PC-9 (cell line): Measurements from ENCODE around the gene TNNI3K. TPM values are rescaled to one million over a fixed set of nuclear protein-coding genes. Genes with fewer than 3 reads are reported as not detected.

Source experiments
- BruUV-seq: library from RNA; stranded (reverse); fragments of 400-500 nt; replicated peaks from 2 replicates; lab custom pipeline; 2021; lab: Mats Ljungman, UMichigan
- CTCF ChIA-PET: fragments of 300-600 bp; sonication (Branson Sonifier 250); formaldehyde crosslinking; loops from one replicate; lab custom pipeline; 2022; ENCODE audit warnings: antibody characterized with exemption; lab: Charles Lee
- POLR2A ChIA-PET: fragments of 300-600 bp; sonication (Branson Sonifier 250); formaldehyde crosslinking; loops from one replicate; lab custom pipeline; 2022; ENCODE audit warnings: antibody characterized with exemption; ENCODE audit not compliant: unreplicated experiment; lab: Charles Lee
- DNase-seq, 2 experiments: peaks; one replicate each; pipeline versions ENCODE4 v3.0.0 to v3.0.0-alpha.2; 2015 to 2022; ENCODE audit warnings: mixed read lengths in 1 of 2
- H2AFZ ChIP-seq: fragments of 200-600 bp; sonication (generic); 2 replicates; pipeline ENCODE4 v1.8.1; 2017; ENCODE audit warnings: antibody characterized with exemption
- H3F3A ChIP-seq: fragments of 200-600 bp; sonication (generic); 2 replicates; pipeline ENCODE4 v1.8.1; 2017; ENCODE audit warnings: antibody characterized with exemption, mild to moderate bottlenecking, low read depth; ENCODE audit not compliant: insufficient read depth
- H3K27ac ChIP-seq: fragments of 200-600 bp; sonication (generic); 2 replicates; pipeline ENCODE4 v1.6.1; 2016; ENCODE audit warnings: mixed run types
- H3K27me3 ChIP-seq: fragments of 200-600 bp; sonication (generic); 2 replicates; pipeline ENCODE4 v1.6.1; 2016; ENCODE audit warnings: low read depth, mixed run types; ENCODE audit not compliant: insufficient read depth
- H3K36me3 ChIP-seq: fragments of 200-600 bp; sonication (generic); 2 replicates; pipeline ENCODE4 v1.6.1; 2016; ENCODE audit warnings: low read depth, mixed run types
- H3K4me1 ChIP-seq: fragments of 200-600 bp; sonication (generic); replicated peaks from 2 replicates; pipeline ENCODE4 v1.6.1; 2016; ENCODE audit warnings: mixed run types; ENCODE audit not compliant: insufficient read depth
- H3K4me2 ChIP-seq: fragments of 200-600 bp; sonication (generic); 2 replicates; pipeline ENCODE4 v1.6.1; 2017; ENCODE audit warnings: mixed run types
- H3K4me3 ChIP-seq: fragments of 200-600 bp; sonication (generic); 2 replicates; pipeline ENCODE4 v1.6.1; 2016; ENCODE audit warnings: mixed run types
- H3K79me2 ChIP-seq: fragments of 200-600 bp; sonication (generic); 2 replicates; pipeline ENCODE4 v1.6.1; 2017; ENCODE audit warnings: low read depth, mixed run types
- H3K9me2 ChIP-seq: fragments of 200-600 bp; sonication (generic); 2 replicates; pipeline ENCODE4 v1.8.1; 2017; ENCODE audit warnings: mild to moderate bottlenecking; ENCODE audit not compliant: insufficient read depth
- H3K9me3 ChIP-seq: fragments of 200-600 bp; sonication (generic); 2 replicates; pipeline ENCODE4 v1.8.1; 2016; ENCODE audit warnings: low read depth; ENCODE audit not compliant: insufficient read depth
- H4K20me1 ChIP-seq: fragments of 200-600 bp; sonication (generic); 2 replicates; pipeline ENCODE4 v1.8.1; 2017; ENCODE audit not compliant: insufficient read depth
- EZH2 ChIP-seq: fragments of 200-600 bp; sonication (generic); IDR thresholded peaks from 2 replicates; pipeline ENCODE4 v1.8.0; 2017; ENCODE audit warnings: antibody characterized with exemption, low read depth
- intact Hi-C: fragments of 100-400 bp; cut with micrococcal nuclease; formaldehyde crosslinking; loops from one replicate; pipeline ENCODE4 v1.10.0; 2022; ENCODE audit not compliant: unreplicated experiment
- total RNA-seq: library from RNA; stranded (reverse); gene quantifications from 2 replicates; pipeline ENCODE4 v1.2.3, GENCODE V29; 2021
- TF ChIP-seq, protein P1 (sequence below): fragments of 200-600 bp; sonication (generic); conservative IDR thresholded peaks from 2 replicates; pipeline ENCODE4 v1.6.1; 2017; ENCODE audit warnings: mixed run types, antibody characterized with exemption, mild to moderate bottlenecking, moderate library complexity

The TNNI3K gene
- total RNA-seq, 1 experiment from 2014 or later = 1.4 TPM

DNA sequence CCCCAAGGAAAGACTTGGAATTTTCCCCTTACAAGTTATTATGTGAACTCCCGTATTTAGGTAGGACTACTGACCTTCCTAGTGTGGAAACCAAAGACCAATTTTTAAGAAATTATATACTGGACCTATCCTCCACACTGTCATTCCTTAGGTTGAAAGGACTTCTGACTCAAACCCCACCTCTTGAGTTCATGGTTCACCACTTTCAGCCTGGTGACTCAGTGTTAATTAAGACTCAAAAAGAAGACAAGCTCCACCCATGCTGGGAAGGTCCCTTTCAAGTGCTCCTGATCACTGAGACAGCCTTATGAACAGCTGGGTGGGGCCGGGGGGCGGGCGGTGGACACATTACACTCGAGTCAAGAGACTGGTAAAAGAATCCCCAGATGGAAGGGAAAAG lies 164.1 kb downstream of the TNNI3K start:
- no TSS peak for BruUV-seq
- H3K9me2 ChIP-seq = no peaks in the 10 kb centered on the region
- ChIA-PET CTCF (no interaction called here), POLR2A (no interaction called here)
- H3K27ac ChIP-seq = no peak overlapping the region
- H3K9me3 ChIP-seq = no peaks in the 10 kb centered on the region
- DNase-seq = no peak
- TF ChIP-seq, protein P1, sequence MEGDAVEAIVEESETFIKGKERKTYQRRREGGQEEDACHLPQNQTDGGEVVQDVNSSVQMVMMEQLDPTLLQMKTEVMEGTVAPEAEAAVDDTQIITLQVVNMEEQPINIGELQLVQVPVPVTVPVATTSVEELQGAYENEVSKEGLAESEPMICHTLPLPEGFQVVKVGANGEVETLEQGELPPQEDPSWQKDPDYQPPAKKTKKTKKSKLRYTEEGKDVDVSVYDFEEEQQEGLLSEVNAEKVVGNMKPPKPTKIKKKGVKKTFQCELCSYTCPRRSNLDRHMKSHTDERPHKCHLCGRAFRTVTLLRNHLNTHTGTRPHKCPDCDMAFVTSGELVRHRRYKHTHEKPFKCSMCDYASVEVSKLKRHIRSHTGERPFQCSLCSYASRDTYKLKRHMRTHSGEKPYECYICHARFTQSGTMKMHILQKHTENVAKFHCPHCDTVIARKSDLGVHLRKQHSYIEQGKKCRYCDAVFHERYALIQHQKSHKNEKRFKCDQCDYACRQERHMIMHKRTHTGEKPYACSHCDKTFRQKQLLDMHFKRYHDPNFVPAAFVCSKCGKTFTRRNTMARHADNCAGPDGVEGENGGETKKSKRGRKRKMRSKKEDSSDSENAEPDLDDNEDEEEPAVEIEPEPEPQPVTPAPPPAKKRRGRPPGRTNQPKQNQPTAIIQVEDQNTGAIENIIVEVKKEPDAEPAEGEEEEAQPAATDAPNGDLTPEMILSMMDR = no peak
- TF ChIP-seq EZH2 = no peak
- no peaks in the 10 kb centered on the region for H3F3A ChIP-seq
- no peak overlapping the region for H2AFZ ChIP-seq
- no peaks in the 10 kb centered on the region for H3K36me3 ChIP-seq
- no peaks in the 10 kb centered on the region for H3K27me3 ChIP-seq
- no peak overlapping the region for H3K4me3 ChIP-seq
- H3K4me1 ChIP-seq = no peaks in the 10 kb centered on the region
- no peak overlapping the region for H3K4me2 ChIP-seq
- H4K20me1 ChIP-seq = no peaks in the 10 kb centered on the region
- no peaks in the 10 kb centered on the region for H3K79me2 ChIP-seq
- intact Hi-C loops = no loop called here

DNA sequence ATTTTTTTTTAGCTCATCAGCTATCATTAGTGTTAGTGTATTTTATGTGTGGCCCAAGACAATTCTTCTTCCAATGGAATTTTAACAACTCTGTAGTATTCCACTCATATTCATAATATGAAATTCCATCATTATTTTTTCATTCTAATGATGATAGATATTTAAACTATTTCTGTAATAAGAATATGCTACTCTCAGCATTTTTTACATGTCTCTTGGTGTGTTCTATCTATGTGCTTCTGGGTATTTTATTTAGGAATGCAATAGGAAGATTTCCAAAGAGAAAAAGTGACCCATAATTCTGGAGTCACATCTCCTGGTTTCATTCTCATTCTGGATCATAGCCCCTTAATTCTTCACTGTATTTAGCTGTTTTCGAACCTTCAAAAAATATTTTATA lies 167.7 kb downstream of the TNNI3K start:
- intact Hi-C loops = no loop called here
- BruUV-seq = no TSS peak

GRCh38 chr1:74403606-74404005 lies 168.4 kb downstream of the TNNI3K start:
- CTCF ChIA-PET = no interaction called here
- no TSS peak for BruUV-seq
- TF ChIP-seq, protein P1 = no peak
- no peak for TF ChIP-seq EZH2

More for the DNA sequence above, 167.7 kb downstream of the TNNI3K start:
- H3K36me3 ChIP-seq = no peaks in the 10 kb centered on the region
- no peak overlapping the region for H3K27ac ChIP-seq
- ChIA-PET POLR2A (no interaction called here), CTCF (no interaction called here)
- no peak overlapping the region for H2AFZ ChIP-seq
- H3K9me3 ChIP-seq = no peaks in the 10 kb centered on the region
- no peak overlapping the region for H3K4me2 ChIP-seq
- H3K27me3 ChIP-seq = no peaks in the 10 kb centered on the region
- H3K9me2 ChIP-seq = no peaks in the 10 kb centered on the region
- no peaks in the 10 kb centered on the region for H3K79me2 ChIP-seq
- no peak for DNase-seq
- no peak for TF ChIP-seq EZH2
- TF ChIP-seq, protein P1 = no peak
- H3K4me3 ChIP-seq = no peak overlapping the region
- no peaks in the 10 kb centered on the region for H3K4me1 ChIP-seq
- no peaks in the 10 kb centered on the region for H3F3A ChIP-seq
- H4K20me1 ChIP-seq = no peaks in the 10 kb centered on the region

More at GRCh38 chr1:74403606-74404005, 168.4 kb downstream of the TNNI3K start:
- H3K79me2 ChIP-seq = no peaks in the 10 kb centered on the region
- no peak overlapping the region for H3K4me2 ChIP-seq
- H2AFZ ChIP-seq = no peak overlapping the region
- no peaks in the 10 kb centered on the region for H3K36me3 ChIP-seq
- no peaks in the 10 kb centered on the region for H3K4me1 ChIP-seq
- DNase-seq = no peak
- POLR2A ChIA-PET = no interaction called here
- H4K20me1 ChIP-seq = no peaks in the 10 kb centered on the region
- no peaks in the 10 kb centered on the region for H3K9me2 ChIP-seq
- H3K4me3 ChIP-seq = no peak overlapping the region
- no peaks in the 10 kb centered on the region for H3K9me3 ChIP-seq
- intact Hi-C loops = no loop called here
- no peak overlapping the region for H3K27ac ChIP-seq
- no peaks in the 10 kb centered on the region for H3F3A ChIP-seq
- H3K27me3 ChIP-seq = no peaks in the 10 kb centered on the region
